ENCODE results near the gene GPR33.

The GPR33 gene

GRCh38 chr14:31486764-31487163 lies 1.1 kb downstream of the GPR33 start (continued):
- TF ChIP-seq, protein P1, sequence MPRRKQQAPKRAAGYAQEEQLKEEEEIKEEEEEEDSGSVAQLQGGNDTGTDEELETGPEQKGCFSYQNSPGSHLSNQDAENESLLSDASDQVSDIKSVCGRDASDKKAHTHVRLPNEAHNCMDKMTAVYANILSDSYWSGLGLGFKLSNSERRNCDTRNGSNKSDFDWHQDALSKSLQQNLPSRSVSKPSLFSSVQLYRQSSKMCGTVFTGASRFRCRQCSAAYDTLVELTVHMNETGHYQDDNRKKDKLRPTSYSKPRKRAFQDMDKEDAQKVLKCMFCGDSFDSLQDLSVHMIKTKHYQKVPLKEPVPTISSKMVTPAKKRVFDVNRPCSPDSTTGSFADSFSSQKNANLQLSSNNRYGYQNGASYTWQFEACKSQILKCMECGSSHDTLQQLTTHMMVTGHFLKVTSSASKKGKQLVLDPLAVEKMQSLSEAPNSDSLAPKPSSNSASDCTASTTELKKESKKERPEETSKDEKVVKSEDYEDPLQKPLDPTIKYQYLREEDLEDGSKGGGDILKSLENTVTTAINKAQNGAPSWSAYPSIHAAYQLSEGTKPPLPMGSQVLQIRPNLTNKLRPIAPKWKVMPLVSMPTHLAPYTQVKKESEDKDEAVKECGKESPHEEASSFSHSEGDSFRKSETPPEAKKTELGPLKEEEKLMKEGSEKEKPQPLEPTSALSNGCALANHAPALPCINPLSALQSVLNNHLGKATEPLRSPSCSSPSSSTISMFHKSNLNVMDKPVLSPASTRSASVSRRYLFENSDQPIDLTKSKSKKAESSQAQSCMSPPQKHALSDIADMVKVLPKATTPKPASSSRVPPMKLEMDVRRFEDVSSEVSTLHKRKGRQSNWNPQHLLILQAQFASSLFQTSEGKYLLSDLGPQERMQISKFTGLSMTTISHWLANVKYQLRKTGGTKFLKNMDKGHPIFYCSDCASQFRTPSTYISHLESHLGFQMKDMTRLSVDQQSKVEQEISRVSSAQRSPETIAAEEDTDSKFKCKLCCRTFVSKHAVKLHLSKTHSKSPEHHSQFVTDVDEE (CRISPR knock-in tag; IDR thresholded peaks at IDR 0.05), result no peak
- no peak for TF ChIP-seq BACH2 (CRISPR knock-in tag; IDR thresholded peaks at IDR 0.05; ENCODE audit: borderline replicate concordance)
- no peak for TF ChIP-seq SNAI2 (CRISPR knock-in tag; IDR thresholded peaks at IDR 0.05)
- TF ChIP-seq ZNF565 (CRISPR knock-in tag; conservative IDR thresholded peaks at IDR 0.05; ENCODE audit: low read depth), result no peak
- TF ChIP-seq, protein P2, sequence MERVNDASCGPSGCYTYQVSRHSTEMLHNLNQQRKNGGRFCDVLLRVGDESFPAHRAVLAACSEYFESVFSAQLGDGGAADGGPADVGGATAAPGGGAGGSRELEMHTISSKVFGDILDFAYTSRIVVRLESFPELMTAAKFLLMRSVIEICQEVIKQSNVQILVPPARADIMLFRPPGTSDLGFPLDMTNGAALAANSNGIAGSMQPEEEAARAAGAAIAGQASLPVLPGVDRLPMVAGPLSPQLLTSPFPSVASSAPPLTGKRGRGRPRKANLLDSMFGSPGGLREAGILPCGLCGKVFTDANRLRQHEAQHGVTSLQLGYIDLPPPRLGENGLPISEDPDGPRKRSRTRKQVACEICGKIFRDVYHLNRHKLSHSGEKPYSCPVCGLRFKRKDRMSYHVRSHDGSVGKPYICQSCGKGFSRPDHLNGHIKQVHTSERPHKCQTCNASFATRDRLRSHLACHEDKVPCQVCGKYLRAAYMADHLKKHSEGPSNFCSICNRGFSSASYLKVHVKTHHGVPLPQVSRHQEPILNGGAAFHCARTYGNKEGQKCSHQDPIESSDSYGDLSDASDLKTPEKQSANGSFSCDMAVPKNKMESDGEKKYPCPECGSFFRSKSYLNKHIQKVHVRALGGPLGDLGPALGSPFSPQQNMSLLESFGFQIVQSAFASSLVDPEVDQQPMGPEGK (CRISPR knock-in tag; IDR thresholded peaks at IDR 0.05; ENCODE audit: borderline replicate concordance), result no peak
- no peak for TF ChIP-seq CSDC2 (CRISPR knock-in tag; IDR thresholded peaks at IDR 0.05)
- TF ChIP-seq CREB5 (CRISPR knock-in tag; IDR thresholded peaks at IDR 0.05; ENCODE audit: low read depth), result no peak

DNA sequence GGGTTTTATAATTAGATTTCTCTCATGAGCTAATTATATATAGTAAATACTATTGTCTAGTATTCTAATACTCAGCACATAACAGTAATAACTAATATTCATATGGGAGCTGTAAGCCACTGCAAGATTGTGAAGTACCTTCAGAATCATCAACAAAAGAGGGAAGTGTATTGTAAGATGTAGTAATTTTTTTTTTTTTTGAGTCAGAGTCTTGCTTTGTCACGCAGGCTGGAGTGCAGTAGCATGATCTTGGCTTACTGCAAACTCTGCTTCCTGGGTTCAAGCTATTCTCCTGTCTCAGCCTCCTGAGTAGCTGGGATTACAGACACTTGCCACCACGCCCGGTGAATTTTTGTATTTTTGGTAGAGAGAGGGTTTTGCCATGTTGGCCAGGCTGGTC lies 3.1 kb downstream of the GPR33 start:
- TF ChIP-seq OSR1 (CRISPR knock-in tag; IDR thresholded peaks at IDR 0.05), result no peak
- TF ChIP-seq ZC3H10 (CRISPR knock-in tag; IDR thresholded peaks at IDR 0.05), result no peak
- TF ChIP-seq GLIS3 (CRISPR knock-in tag; IDR thresholded peaks at IDR 0.05), result no peak
- no peak for TF ChIP-seq PPARA (CRISPR knock-in tag; IDR thresholded peaks at IDR 0.05; ENCODE audit: borderline replicate concordance)
- TF ChIP-seq CREB5 (CRISPR knock-in tag; IDR thresholded peaks at IDR 0.05; ENCODE audit: low read depth), result no peak
- TF ChIP-seq ARNTL (CRISPR knock-in tag; IDR thresholded peaks at IDR 0.05; ENCODE audit: borderline replicate concordance, low read depth), result no peak
- no peak for TF ChIP-seq ZNF70 (CRISPR knock-in tag; IDR thresholded peaks at IDR 0.05)
- no peak for TF ChIP-seq RARB (CRISPR knock-in tag; IDR thresholded peaks at IDR 0.05)
- no peak for TF ChIP-seq ESRRG (CRISPR knock-in tag; IDR thresholded peaks at IDR 0.05)
- no peak for ATAC-seq

- ATAC-seq, result no peak
Observed at GRCh38 chr14:31480156-31480555, 7.7 kb downstream of the GPR33 start.

DNA sequence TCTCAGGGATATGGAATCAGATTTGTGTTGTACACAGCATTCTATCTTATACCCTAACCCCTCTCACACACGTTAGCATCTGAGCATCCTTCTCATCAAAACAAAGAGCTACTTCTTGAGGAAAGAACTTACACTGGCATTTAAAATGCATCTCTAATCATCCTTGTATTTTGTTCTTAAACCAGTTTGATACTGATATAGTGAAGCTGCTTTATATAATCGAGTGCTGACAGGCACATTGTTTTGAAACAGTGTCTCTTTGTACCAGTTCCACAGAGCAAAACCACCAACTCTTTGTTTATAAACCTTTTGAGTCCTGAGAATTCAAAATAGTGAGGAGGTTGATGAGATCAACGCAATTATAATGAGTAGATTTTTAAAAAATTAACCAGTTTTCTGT lies 8.8 kb downstream of the GPR33 start:
- no peak for ATAC-seq
- TF ChIP-seq CREB5 (CRISPR knock-in tag; IDR thresholded peaks at IDR 0.05; ENCODE audit: low read depth) (no peak), BACH2 (CRISPR knock-in tag; IDR thresholded peaks at IDR 0.05; ENCODE audit: borderline replicate concordance) (no peak), ISL1 (CRISPR knock-in tag; IDR thresholded peaks at IDR 0.05) (no peak), ZFP3 (CRISPR knock-in tag; IDR thresholded peaks at IDR 0.05) (no peak), TCF4 (CRISPR knock-in tag; IDR thresholded peaks at IDR 0.05; ENCODE audit: borderline replicate concordance) (no peak), PPARA (CRISPR knock-in tag; IDR thresholded peaks at IDR 0.05; ENCODE audit: borderline replicate concordance) (no peak), ZNF565 (CRISPR knock-in tag; conservative IDR thresholded peaks at IDR 0.05; ENCODE audit: low read depth) (no peak), ESRRG (CRISPR knock-in tag; IDR thresholded peaks at IDR 0.05) (no peak), ARNTL (CRISPR knock-in tag; IDR thresholded peaks at IDR 0.05; ENCODE audit: borderline replicate concordance, low read depth) (no peak), ZFP30 (CRISPR knock-in tag; IDR thresholded peaks at IDR 0.05) (no peak)

More at GRCh38 chr14:31480156-31480555, 7.7 kb downstream of the GPR33 start:
- no peak for TF ChIP-seq ZNF70 (CRISPR knock-in tag; IDR thresholded peaks at IDR 0.05)
- TF ChIP-seq POU6F1 (CRISPR knock-in tag; IDR thresholded peaks at IDR 0.05; ENCODE audit: borderline replicate concordance, low read depth), result no peak
- TF ChIP-seq SNAI2 (CRISPR knock-in tag; IDR thresholded peaks at IDR 0.05), result no peak

All from SK-N-SH treated with all-trans-retinoic acid at 6 μM for 48 hours (cell line).